HL-60 (cell line): Measurements from ENCODE around the gene MOCS1.

Experiments used
- CTCF ChIP-seq: IDR thresholded peaks from one replicate; pipeline ENCODE4 v1.5.1; 2011; ENCODE audit warnings: low read length, control low read depth, inconsistent platforms; ENCODE audit not compliant: insufficient read depth
- GABPA ChIP-seq: IDR thresholded peaks from 2 replicates; pipeline ENCODE4 v1.6.1; 2012; ENCODE audit warnings: low read depth
- POLR2AphosphoS5 ChIP-seq: IDR thresholded peaks from 2 replicates; pipeline ENCODE4 v1.6.1; 2012; ENCODE audit warnings: low read depth
- REST ChIP-seq: IDR thresholded peaks from 2 replicates; pipeline ENCODE4 v1.6.1; 2012; ENCODE audit warnings: low read depth; ENCODE audit not compliant: insufficient replicate concordance
- SPI1 ChIP-seq: IDR thresholded peaks from 2 replicates; pipeline ENCODE4 v1.6.1; 2012; ENCODE audit warnings: low read depth, mild to moderate bottlenecking, borderline replicate concordance

GRCh38 chr6:39929039-39929732 is 5.1 kb downstream of the MOCS1 start:
- TF ChIP-seq CTCF (no peak), GABPA (no peak), POLR2AphosphoS5 (no peak), REST (no peak), SPI1 (no peak)
